H9 (cell line): Measurements from ENCODE around the gene P4HA2. TPM values are rescaled to one million over a fixed set of nuclear protein-coding genes. Genes with fewer than 3 reads are reported as not detected.

Experiments used
- DNase-seq: peaks from one replicate; pipeline ENCODE4 v3.0.0-alpha.2; 2017
- H2AFZ ChIP-seq: one replicate; pipeline ENCODE4 v1.6.1; 2013; ENCODE audit warnings: mild to moderate bottlenecking, low read length, control low read depth, moderate library complexity
- H2AK5ac ChIP-seq: 2 replicates; pipeline ENCODE4 v1.6.1; 2013; ENCODE audit warnings: low read length, control low read depth, mixed read lengths; ENCODE audit not compliant: insufficient read length
- H2BK120ac ChIP-seq: one replicate; pipeline ENCODE4 v1.6.1; 2013; ENCODE audit warnings: low read depth, mild to moderate bottlenecking, low read length, control low read depth, inconsistent platforms; ENCODE audit not compliant: poor library complexity, severe bottlenecking
- H2BK12ac ChIP-seq: 2 replicates; pipeline ENCODE4 v1.6.1; 2013; ENCODE audit warnings: low read length, control low read depth, mixed read lengths, low read depth; ENCODE audit not compliant: insufficient read length
- H2BK15ac ChIP-seq: 2 replicates; pipeline ENCODE4 v1.6.1; 2013; ENCODE audit warnings: low read depth, low read length, control low read depth
- H2BK20ac ChIP-seq: one replicate; pipeline ENCODE4 v1.6.1; 2013; ENCODE audit warnings: low read depth, mild to moderate bottlenecking, low read length, control low read depth, inconsistent platforms; ENCODE audit not compliant: poor library complexity, severe bottlenecking
- H2BK5ac ChIP-seq: 2 replicates; pipeline ENCODE4 v1.6.1; 2013; ENCODE audit warnings: low read length, control low read depth, mixed read lengths; ENCODE audit not compliant: insufficient read length
- H3K14ac ChIP-seq: 2 replicates; pipeline ENCODE4 v1.6.1; 2013; ENCODE audit warnings: low read length, control low read depth; ENCODE audit not compliant: insufficient read depth
- H3K18ac ChIP-seq: 2 replicates; pipeline ENCODE4 v1.6.1; 2013; ENCODE audit warnings: low read depth, mild to moderate bottlenecking, mixed read lengths, low read length, control low read depth; ENCODE audit not compliant: insufficient read length
- H3K23ac ChIP-seq: 2 replicates; pipeline ENCODE4 v1.6.1; 2013; ENCODE audit warnings: low read length, control low read depth, mixed read lengths, low read depth; ENCODE audit not compliant: insufficient read length
- H3K23me2 ChIP-seq: 2 replicates; pipeline ENCODE4 v1.6.1; 2013; ENCODE audit warnings: low read depth, mild to moderate bottlenecking, mixed read lengths, low read length, control low read depth; ENCODE audit not compliant: insufficient read length, poor library complexity, severe bottlenecking
- H3K27ac ChIP-seq: 2 replicates; pipeline ENCODE4 v1.5.1; 2013; ENCODE audit warnings: low read length, control low read depth, mixed read lengths, low read depth; ENCODE audit not compliant: insufficient read length
- H3K27me3 ChIP-seq: 2 replicates; pipeline ENCODE4 v1.6.1; 2013; ENCODE audit warnings: low read length, control low read depth, inconsistent platforms; ENCODE audit not compliant: insufficient read depth
- H3K4ac ChIP-seq: 2 replicates; pipeline ENCODE4 v1.6.1; 2013; ENCODE audit warnings: low read depth, mild to moderate bottlenecking, control low read depth, inconsistent platforms, low read length, moderate library complexity
- H3K4me1 ChIP-seq: 2 replicates; pipeline ENCODE4 v1.6.1; 2013; ENCODE audit warnings: low read length, control low read depth, inconsistent platforms; ENCODE audit not compliant: insufficient read depth
- H3K4me2 ChIP-seq: 2 replicates; pipeline ENCODE4 v1.6.1; 2013; ENCODE audit warnings: low read length, control low read depth, mixed read lengths; ENCODE audit not compliant: insufficient read length, insufficient read depth
- H3K56ac ChIP-seq: 2 replicates; pipeline ENCODE4 v1.6.1; 2013; ENCODE audit warnings: low read depth, mild to moderate bottlenecking, mixed read lengths, low read length, control low read depth; ENCODE audit not compliant: insufficient read length
- H3K79me1 ChIP-seq: 2 replicates; pipeline ENCODE4 v1.6.1; 2013; ENCODE audit warnings: low read depth, mild to moderate bottlenecking, moderate library complexity, low read length, control low read depth, inconsistent platforms; ENCODE audit not compliant: insufficient read depth, poor library complexity, severe bottlenecking
- H3K79me2 ChIP-seq: 2 replicates; pipeline ENCODE4 v1.6.1; 2013; ENCODE audit warnings: low read length, control low read depth, inconsistent platforms; ENCODE audit not compliant: insufficient read depth
- H3K9ac ChIP-seq: 2 replicates; pipeline ENCODE4 v1.6.1; 2013; ENCODE audit warnings: low read length, control low read depth, mixed read lengths; ENCODE audit not compliant: insufficient read length; ENCODE audit errors: extremely low read depth
- H3K9me3 ChIP-seq: one replicate; pipeline ENCODE4 v1.6.1; 2013; ENCODE audit warnings: low read depth, low read length, inconsistent platforms; ENCODE audit not compliant: control insufficient read depth
- H3T11ph ChIP-seq: one replicate; pipeline ENCODE4 v1.6.1; 2013; ENCODE audit warnings: mild to moderate bottlenecking, low read length, control low read depth, inconsistent platforms
- H4K20me1 ChIP-seq: one replicate; pipeline ENCODE4 v1.6.1; 2013; ENCODE audit not compliant: control insufficient read depth, insufficient read length, insufficient read depth
- H4K5ac ChIP-seq: 2 replicates; pipeline ENCODE4 v1.6.1; 2013; ENCODE audit warnings: low read depth, mild to moderate bottlenecking, mixed read lengths, low read length, control low read depth; ENCODE audit not compliant: insufficient read length
- H4K8ac ChIP-seq: replicated peaks from 2 replicates; pipeline ENCODE4 v1.6.1; 2013; ENCODE audit warnings: low read length, control low read depth, mixed read lengths, low read depth; ENCODE audit not compliant: insufficient read length
- H4K91ac ChIP-seq: 2 replicates; pipeline ENCODE4 v1.6.1; 2013; ENCODE audit warnings: low read depth, mild to moderate bottlenecking, moderate library complexity, mixed read lengths, low read length, control low read depth; ENCODE audit not compliant: insufficient read length
- H3K27ac Mint-ChIP-seq, 3 experiments: 2 replicates in 2 of 3; 3 replicates in 1 of 3; pipeline ENCODE4 v1.8.0; 2020 to 2021; ENCODE audit warnings: mixed read lengths in 3 of 3, mild to moderate bottlenecking in 1 of 3, moderate library complexity in 1 of 3
- H3K27me3 Mint-ChIP-seq: 2 replicates; pipeline ENCODE4 v1.8.0; 2021; ENCODE audit warnings: low read depth, mild to moderate bottlenecking, moderate library complexity, mixed read lengths
- H3K36me3 Mint-ChIP-seq, 3 experiments: 2 replicates in 2 of 3; 3 replicates in 1 of 3; pipeline ENCODE4 v1.8.0; 2020 to 2021; ENCODE audit warnings: low read depth in 3 of 3, mixed read lengths in 3 of 3; ENCODE audit not compliant: insufficient read depth in 1 of 3
- H3K4me1 Mint-ChIP-seq, 2 experiments: 2 replicates each; pipeline ENCODE4 v1.8.0; 2020; ENCODE audit warnings: mixed read lengths in 2 of 2
- H3K4me3 Mint-ChIP-seq, 2 experiments: 2 replicates in 1 of 2; 3 replicates in 1 of 2; pipeline ENCODE4 v1.8.0; 2020 to 2021; ENCODE audit warnings: mild to moderate bottlenecking in 2 of 2, mixed read lengths in 2 of 2, moderate library complexity in 1 of 2
- H3K9me3 Mint-ChIP-seq, 2 experiments: 2 replicates in 1 of 2; 3 replicates in 1 of 2; pipeline ENCODE4 v1.8.0; 2020; ENCODE audit warnings: mild to moderate bottlenecking in 2 of 2, mixed read lengths in 2 of 2, moderate library complexity in 1 of 2
- WGBS: extraction: QIAGEN DNeasy Blood & Tissue Kit; methylation state at CpG from one replicate; pipeline ENCODE4 v1.1.7; 2013; ENCODE audit warnings: missing lambda C conversion rate, low lambda C conversion rate, mixed read lengths; ENCODE audit not compliant: insufficient read length; ENCODE audit errors: extremely low coverage; 5-methylcytosine and 5-hydroxymethylcytosine counted together
- total RNA-seq: library from RNA; stranded (reverse); gene quantifications from 2 replicates; pipeline ENCODE4 v1.2.1, GENCODE V29; 2021
- TF ChIP-seq, protein P1 (sequence below): fragments of 200-600 bp; sonication (generic); conservative IDR thresholded peaks from 3 replicates; pipeline ENCODE4 v1.8.0; 2021; ENCODE audit warnings: antibody characterized with exemption, mild to moderate bottlenecking

The P4HA2 gene
- total RNA-seq, 1 experiment from 2014 or later: 15.3 TPM

DNA sequence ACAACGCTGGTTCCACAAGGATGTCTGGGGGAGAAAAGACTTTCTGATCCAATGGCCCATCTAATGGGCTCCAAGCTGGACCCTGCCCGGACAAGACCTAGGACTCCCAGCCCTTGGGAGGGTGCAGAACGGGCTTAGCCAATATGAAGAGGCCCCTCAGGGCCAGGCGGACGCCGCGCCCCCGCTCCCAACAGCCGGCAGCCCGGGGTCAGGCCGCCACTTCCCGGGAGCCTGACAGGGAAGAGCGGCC lies 493 bp downstream of the P4HA2 start:
- Histone ChIP-seq H4K5ac (no peak overlapping the region), H3K27ac (no peak overlapping the region), H2BK20ac (no peak overlapping the region), H2AFZ (no peak overlapping the region), H2BK120ac (no peak overlapping the region), H3K9ac (no peak overlapping the region), H4K8ac (no peak overlapping the region), H3K18ac (no peak overlapping the region), H3T11ph (no peak overlapping the region), H2BK15ac (no peak overlapping the region), H3K56ac (no peak overlapping the region), H3K23ac (no peak overlapping the region), H3K9me3 (no peaks in the 10 kb centered on the region), H3K4me2 (peak overlapping the region; percentile 76), H3K4me1 (no peaks in the 10 kb centered on the region; the same call in 1 of the 2 replicates), H3K14ac (no peak overlapping the region), H4K20me1 (no peaks in the 10 kb centered on the region), H3K79me2 (no peaks in the 10 kb centered on the region), H2BK5ac (no peak overlapping the region), H3K23me2 (peaks cover 12% of the 10 kb centered on the region), H3K4ac (no peak overlapping the region), H4K91ac (no peak overlapping the region), H3K27me3 (peaks cover 5% of the 10 kb centered on the region; the same call in 1 of the 2 replicates), H2BK12ac (no peak overlapping the region), H3K79me1 (no peaks in the 10 kb centered on the region), H2AK5ac (no peak overlapping the region)
- Mint-ChIP-seq H3K9me3 (peaks cover 0 to 3% of the 10 kb centered on the region in 2 experiments; a peak in 1 of 5 replicates), H3K36me3 (no peaks in the 10 kb centered on the region; a peak in 1 of 7 replicates), H3K27me3 (peaks cover 46% of the 10 kb centered on the region), H3K4me3 (peak overlapping the region; percentile 60 to 73), H3K4me1 (peaks cover 16 to 23% of the 10 kb centered on the region in 2 experiments), H3K27ac (no peak overlapping the region)
- TF ChIP-seq, protein P1, sequence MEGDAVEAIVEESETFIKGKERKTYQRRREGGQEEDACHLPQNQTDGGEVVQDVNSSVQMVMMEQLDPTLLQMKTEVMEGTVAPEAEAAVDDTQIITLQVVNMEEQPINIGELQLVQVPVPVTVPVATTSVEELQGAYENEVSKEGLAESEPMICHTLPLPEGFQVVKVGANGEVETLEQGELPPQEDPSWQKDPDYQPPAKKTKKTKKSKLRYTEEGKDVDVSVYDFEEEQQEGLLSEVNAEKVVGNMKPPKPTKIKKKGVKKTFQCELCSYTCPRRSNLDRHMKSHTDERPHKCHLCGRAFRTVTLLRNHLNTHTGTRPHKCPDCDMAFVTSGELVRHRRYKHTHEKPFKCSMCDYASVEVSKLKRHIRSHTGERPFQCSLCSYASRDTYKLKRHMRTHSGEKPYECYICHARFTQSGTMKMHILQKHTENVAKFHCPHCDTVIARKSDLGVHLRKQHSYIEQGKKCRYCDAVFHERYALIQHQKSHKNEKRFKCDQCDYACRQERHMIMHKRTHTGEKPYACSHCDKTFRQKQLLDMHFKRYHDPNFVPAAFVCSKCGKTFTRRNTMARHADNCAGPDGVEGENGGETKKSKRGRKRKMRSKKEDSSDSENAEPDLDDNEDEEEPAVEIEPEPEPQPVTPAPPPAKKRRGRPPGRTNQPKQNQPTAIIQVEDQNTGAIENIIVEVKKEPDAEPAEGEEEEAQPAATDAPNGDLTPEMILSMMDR: no peak
- DNase-seq: no peak
- no CpG with 5 or more reads among the region's 13 CpGs for WGBS
